Neural cell (in vitro differentiated cells): Measurements from ENCODE around the gene TMPRSS2. TPM values are rescaled to one million over a fixed set of nuclear protein-coding genes. Genes with fewer than 3 reads are reported as not detected.

Experiments used
- H2AFZ ChIP-seq: fragments of 200-600, 300-800 bp; sonication (generic), shearing (Covaris generic); 2 replicates; pipeline ENCODE4 v1.6.0; 2014; ENCODE audit warnings: low read depth, mild to moderate bottlenecking, antibody characterized with exemption, low read length, moderate library complexity
- H3F3A ChIP-seq: fragments of 200-600 bp; shearing (Covaris generic); 2 replicates; pipeline ENCODE4 v1.6.1; 2016; ENCODE audit warnings: mild to moderate bottlenecking, moderate library complexity, mixed read lengths, antibody characterized with exemption, low read length; ENCODE audit not compliant: insufficient read depth, poor library complexity, severe bottlenecking
- H3K27ac ChIP-seq: fragments of 200-600, 300-800 bp; sonication (generic), shearing (Covaris generic); 2 replicates; pipeline ENCODE4 v1.5.1; 2014; ENCODE audit warnings: mild to moderate bottlenecking, low read length, moderate library complexity
- H3K27me3 ChIP-seq: fragments of 300-800, 200-600 bp; sonication (generic), shearing (Covaris generic); 2 replicates; pipeline ENCODE4 v1.6.0; 2014; ENCODE audit warnings: mild to moderate bottlenecking, low read depth, low read length, moderate library complexity; ENCODE audit not compliant: insufficient read depth
- H3K36me3 ChIP-seq: fragments of 300-800, 200-600 bp; sonication (generic), shearing (Covaris generic); 2 replicates; pipeline ENCODE4 v1.5.1; 2014; ENCODE audit warnings: mild to moderate bottlenecking, antibody characterized with exemption, low read length, moderate library complexity; ENCODE audit not compliant: insufficient read depth
- H3K4me2 ChIP-seq: fragments of 300-800, 200-600 bp; sonication (generic), shearing (Covaris generic); 2 replicates; pipeline ENCODE4 v1.6.0; 2014; ENCODE audit warnings: mild to moderate bottlenecking, low read length
- H3K4me3 ChIP-seq: fragments of 300-800, 200-600 bp; sonication (generic), shearing (Covaris generic); 2 replicates; pipeline ENCODE4 v1.5.1; 2014; ENCODE audit warnings: mild to moderate bottlenecking, low read length, moderate library complexity
- H3K79me2 ChIP-seq: fragments of 200-600 bp; shearing (Covaris generic); replicated peaks from 2 replicates; pipeline ENCODE4 v1.6.0; 2014; ENCODE audit warnings: mild to moderate bottlenecking, low read length, moderate library complexity; ENCODE audit not compliant: insufficient read depth
- H3K9ac ChIP-seq: fragments of 300-800, 200-600 bp; sonication (generic), shearing (Covaris generic); 2 replicates; pipeline ENCODE4 v1.6.1; 2016; ENCODE audit warnings: mild to moderate bottlenecking, low read length, mixed read lengths
- H3K9me2 ChIP-seq: fragments of 200-600 bp; shearing (Covaris generic); 2 replicates; pipeline ENCODE4 v1.6.1; 2016; ENCODE audit warnings: mild to moderate bottlenecking, low read length, mixed read lengths; ENCODE audit not compliant: insufficient read depth
- H3K9me3 ChIP-seq: fragments of 200-600, 300-800 bp; sonication (generic), shearing (Covaris generic); 2 replicates; pipeline ENCODE4 v1.6.1; 2016; ENCODE audit warnings: mild to moderate bottlenecking, mixed run types, low read length, moderate library complexity, mixed read lengths
- H4K20me1 ChIP-seq: fragments of 200-600 bp; shearing (Covaris generic); 2 replicates; pipeline ENCODE4 v1.6.1; 2016; ENCODE audit warnings: mild to moderate bottlenecking, mixed run types; ENCODE audit not compliant: insufficient read depth
- CTCF ChIP-seq: fragments of 450-650 bp; IDR thresholded peaks from 2 replicates; pipeline ENCODE4 v1.5.1; 2014; ENCODE audit warnings: antibody characterized with exemption, mild to moderate bottlenecking, moderate library complexity; ENCODE audit not compliant: poor library complexity, severe bottlenecking
- EP300 ChIP-seq: fragments of 450-650 bp; conservative IDR thresholded peaks from 2 replicates; pipeline ENCODE4 v1.6.1; 2014; ENCODE audit warnings: antibody characterized with exemption, mild to moderate bottlenecking, moderate library complexity; ENCODE audit not compliant: poor library complexity, severe bottlenecking
- EZH2 ChIP-seq: fragments of 200-600, 300-800 bp; shearing (Covaris generic), sonication (generic); IDR thresholded peaks from 2 replicates; pipeline ENCODE4 v1.6.1; 2014; ENCODE audit warnings: antibody characterized with exemption, low read length, borderline replicate concordance, mild to moderate bottlenecking; ENCODE audit not compliant: insufficient read depth, poor library complexity, severe bottlenecking
- MXI1 ChIP-seq: fragments of 450-650 bp; conservative IDR thresholded peaks from 2 replicates; pipeline ENCODE4 v1.6.1; 2014; ENCODE audit warnings: antibody characterized with exemption, mild to moderate bottlenecking; ENCODE audit not compliant: poor library complexity, severe bottlenecking
- POLR2AphosphoS5 ChIP-seq: IDR thresholded peaks from 2 replicates; pipeline ENCODE4 v1.6.1; 2012
- RAD21 ChIP-seq: fragments of 450-650 bp; conservative IDR thresholded peaks from 2 replicates; pipeline ENCODE4 v1.6.1; 2014; ENCODE audit warnings: antibody characterized with exemption, mild to moderate bottlenecking, moderate library complexity
- REST ChIP-seq: IDR thresholded peaks from 2 replicates; pipeline ENCODE4 v1.6.1; 2012; ENCODE audit warnings: borderline replicate concordance
- SMC3 ChIP-seq: fragments of 450-650 bp; conservative IDR thresholded peaks from 2 replicates; pipeline ENCODE4 v1.6.1; 2014; ENCODE audit warnings: antibody characterized with exemption, mild to moderate bottlenecking, moderate library complexity; ENCODE audit not compliant: poor library complexity
- TAF1 ChIP-seq: IDR thresholded peaks from 2 replicates; pipeline ENCODE4 v1.6.1; 2012; ENCODE audit warnings: low read depth
- polyA plus RNA-seq: library from polyadenylated mRNA; depleted of rRNA; stranded (reverse); fragments of >200 nt; gene quantifications from 2 replicates; pipeline ENCODE4 v1.2.3, GENCODE V29; 2014

The TMPRSS2 gene
- polyA plus RNA-seq, 1 donor from 2014 or later = not detected

GRCh38 chr21:41506005-41506594, 1.9 kb downstream of the TMPRSS2 start:
- no peaks in the 10 kb centered on the region for H4K20me1 ChIP-seq
- H3F3A ChIP-seq = no peaks in the 10 kb centered on the region
- peaks cover 6% of the 10 kb centered on the region for H3K9me3 ChIP-seq
- no peak overlapping the region for H3K27ac ChIP-seq
- no peak overlapping the region for H3K4me2 ChIP-seq
- peaks cover 67% of the 10 kb centered on the region for H3K27me3 ChIP-seq
- H3K9me2 ChIP-seq = no peaks in the 10 kb centered on the region
- H3K4me3 ChIP-seq = no peak overlapping the region
- no peak overlapping the region for H2AFZ ChIP-seq
- no peaks in the 10 kb centered on the region for H3K36me3 ChIP-seq
- no peak overlapping the region for H3K9ac ChIP-seq
- TF ChIP-seq MXI1 = no peak
- TF ChIP-seq SMC3 = no peak
- TF ChIP-seq REST = no peak
- no peak for TF ChIP-seq POLR2AphosphoS5
- no peak for TF ChIP-seq TAF1
- no peak for TF ChIP-seq EP300
- no peaks in the 10 kb centered on the region for H3K79me2 ChIP-seq

GRCh38 chr21:41504030-41504429, 3.9 kb downstream of the TMPRSS2 start:
- Histone ChIP-seq H3K27ac (no peak overlapping the region), H3K9me3 (peaks cover 6% of the 10 kb centered on the region), H3K9ac (no peak overlapping the region), H3K79me2 (no peaks in the 10 kb centered on the region), H3K4me2 (no peak overlapping the region), H2AFZ (no peak overlapping the region), H3K27me3 (peaks cover 50% of the 10 kb centered on the region), H3K36me3 (no peaks in the 10 kb centered on the region), H3K9me2 (no peaks in the 10 kb centered on the region), H4K20me1 (no peaks in the 10 kb centered on the region), H3K4me3 (no peak overlapping the region), H3F3A (no peaks in the 10 kb centered on the region)
- no peak for TF ChIP-seq TAF1
- no peak for TF ChIP-seq SMC3
- TF ChIP-seq EZH2 = no peak

- Histone ChIP-seq H3K9me2 (no peaks in the 10 kb centered on the region), H3K36me3 (no peaks in the 10 kb centered on the region), H3K9me3 (peaks cover 6% of the 10 kb centered on the region), H3K79me2 (no peaks in the 10 kb centered on the region), H3K4me3 (no peak overlapping the region), H2AFZ (no peak overlapping the region), H4K20me1 (no peaks in the 10 kb centered on the region), H3K27me3 (peaks cover 43% of the 10 kb centered on the region), H3K27ac (no peak overlapping the region), H3F3A (no peaks in the 10 kb centered on the region), H3K4me2 (no peak overlapping the region), H3K9ac (no peak overlapping the region)
- TF ChIP-seq POLR2AphosphoS5 (no peak), CTCF (no peak), REST (no peak), RAD21 (no peak), EZH2 (no peak), MXI1 (no peak), TAF1 (no peak), EP300 (no peak), SMC3 (no peak)
Measured at GRCh38 chr21:41503331-41503730, 4.6 kb downstream of the TMPRSS2 start.
